NB4 (cell line): ENCODE results near the gene PAXIP1.

Source experiments
- POLR2A ChIP-seq: IDR thresholded peaks from 2 replicates; pipeline ENCODE4 v1.6.1; 2011; ENCODE audit warnings: mild to moderate bottlenecking; ENCODE audit not compliant: insufficient read length; ENCODE audit errors: extremely low read depth
- TF ChIP-seq, protein P1 (sequence below): IDR thresholded peaks from one replicate; pipeline ENCODE4 v1.5.1; 2012; ENCODE audit warnings: low read depth, low read length

DNA sequence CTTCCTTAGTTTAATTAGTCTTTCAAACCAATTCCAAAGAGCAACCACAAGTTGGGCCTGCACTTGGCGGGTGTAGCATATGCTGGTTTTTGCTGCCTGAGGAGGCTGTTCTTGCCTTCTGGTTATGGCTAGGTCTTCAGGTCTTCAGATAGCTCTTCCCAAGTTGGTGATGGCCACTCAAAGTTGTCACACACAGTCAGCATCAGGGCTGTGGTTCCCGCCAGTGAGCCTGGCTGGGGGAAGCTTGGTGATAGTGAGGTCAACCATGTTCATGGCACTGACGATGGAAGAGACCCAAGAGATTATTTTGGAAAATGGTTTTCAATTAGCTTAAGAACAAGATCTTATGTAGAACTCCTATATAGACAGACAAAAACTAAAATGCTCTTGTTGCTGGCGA lies 48.4 kb upstream of the PAXIP1 start:
- TF ChIP-seq, protein P1, sequence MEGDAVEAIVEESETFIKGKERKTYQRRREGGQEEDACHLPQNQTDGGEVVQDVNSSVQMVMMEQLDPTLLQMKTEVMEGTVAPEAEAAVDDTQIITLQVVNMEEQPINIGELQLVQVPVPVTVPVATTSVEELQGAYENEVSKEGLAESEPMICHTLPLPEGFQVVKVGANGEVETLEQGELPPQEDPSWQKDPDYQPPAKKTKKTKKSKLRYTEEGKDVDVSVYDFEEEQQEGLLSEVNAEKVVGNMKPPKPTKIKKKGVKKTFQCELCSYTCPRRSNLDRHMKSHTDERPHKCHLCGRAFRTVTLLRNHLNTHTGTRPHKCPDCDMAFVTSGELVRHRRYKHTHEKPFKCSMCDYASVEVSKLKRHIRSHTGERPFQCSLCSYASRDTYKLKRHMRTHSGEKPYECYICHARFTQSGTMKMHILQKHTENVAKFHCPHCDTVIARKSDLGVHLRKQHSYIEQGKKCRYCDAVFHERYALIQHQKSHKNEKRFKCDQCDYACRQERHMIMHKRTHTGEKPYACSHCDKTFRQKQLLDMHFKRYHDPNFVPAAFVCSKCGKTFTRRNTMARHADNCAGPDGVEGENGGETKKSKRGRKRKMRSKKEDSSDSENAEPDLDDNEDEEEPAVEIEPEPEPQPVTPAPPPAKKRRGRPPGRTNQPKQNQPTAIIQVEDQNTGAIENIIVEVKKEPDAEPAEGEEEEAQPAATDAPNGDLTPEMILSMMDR: no peak
- no peak for TF ChIP-seq POLR2A
